ENCODE results near the gene ZFP36L2.

ZFP36L2 gene, protein sequence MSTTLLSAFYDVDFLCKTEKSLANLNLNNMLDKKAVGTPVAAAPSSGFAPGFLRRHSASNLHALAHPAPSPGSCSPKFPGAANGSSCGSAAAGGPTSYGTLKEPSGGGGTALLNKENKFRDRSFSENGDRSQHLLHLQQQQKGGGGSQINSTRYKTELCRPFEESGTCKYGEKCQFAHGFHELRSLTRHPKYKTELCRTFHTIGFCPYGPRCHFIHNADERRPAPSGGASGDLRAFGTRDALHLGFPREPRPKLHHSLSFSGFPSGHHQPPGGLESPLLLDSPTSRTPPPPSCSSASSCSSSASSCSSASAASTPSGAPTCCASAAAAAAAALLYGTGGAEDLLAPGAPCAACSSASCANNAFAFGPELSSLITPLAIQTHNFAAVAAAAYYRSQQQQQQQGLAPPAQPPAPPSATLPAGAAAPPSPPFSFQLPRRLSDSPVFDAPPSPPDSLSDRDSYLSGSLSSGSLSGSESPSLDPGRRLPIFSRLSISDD

DNA sequence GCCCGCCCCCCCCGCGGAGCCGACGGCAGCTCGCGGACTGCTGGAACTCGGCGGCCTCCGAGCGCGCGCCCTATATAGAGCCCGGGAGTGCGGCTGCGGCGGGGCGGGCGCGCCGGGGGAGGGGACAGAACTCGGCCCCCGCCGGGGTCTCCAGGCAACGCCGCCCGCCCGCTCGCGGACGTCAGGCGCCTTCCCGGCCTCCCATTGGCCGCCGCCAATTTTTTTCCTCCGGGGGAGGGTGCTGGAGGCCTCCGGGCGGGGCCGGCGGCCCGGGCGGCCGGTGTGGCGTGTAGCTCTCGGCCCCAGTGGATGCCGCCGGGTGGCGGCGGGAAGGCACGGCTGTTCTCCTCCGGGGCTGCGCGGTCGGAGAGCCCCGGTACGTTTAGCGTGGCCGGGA is at the start of gene ZFP36L2:
Gene ZFP36L2, minus strand, starts transcription at position 49 of the 397 bp plus-strand sequence. CDS start 291 bp downstream, outside the sequence.
- peak; percentile 92 for DNase-seq

GRCh38 chr2:43274721-43275120 is 48.3 kb upstream of the ZFP36L2 start:
- DNase-seq, result no peak

- DNase-seq, result no peak
Measured at GRCh38 chr2:43274055-43274454, 47.6 kb upstream of the ZFP36L2 start.

- DNase-seq, result no peak
Measured at GRCh38 chr2:43273529-43273928, 47.1 kb upstream of the ZFP36L2 start.

- DNase-seq, result no peak
Measured at GRCh38 chr2:43270930-43271615, 44.7 kb upstream of the ZFP36L2 start.

GRCh38 chr2:43270461-43270860 is 44.1 kb upstream of the ZFP36L2 start:
- DNase-seq, result no peak

- DNase-seq, result no peak
Measured at GRCh38 chr2:43269706-43270105, 43.3 kb upstream of the ZFP36L2 start.

DNA sequence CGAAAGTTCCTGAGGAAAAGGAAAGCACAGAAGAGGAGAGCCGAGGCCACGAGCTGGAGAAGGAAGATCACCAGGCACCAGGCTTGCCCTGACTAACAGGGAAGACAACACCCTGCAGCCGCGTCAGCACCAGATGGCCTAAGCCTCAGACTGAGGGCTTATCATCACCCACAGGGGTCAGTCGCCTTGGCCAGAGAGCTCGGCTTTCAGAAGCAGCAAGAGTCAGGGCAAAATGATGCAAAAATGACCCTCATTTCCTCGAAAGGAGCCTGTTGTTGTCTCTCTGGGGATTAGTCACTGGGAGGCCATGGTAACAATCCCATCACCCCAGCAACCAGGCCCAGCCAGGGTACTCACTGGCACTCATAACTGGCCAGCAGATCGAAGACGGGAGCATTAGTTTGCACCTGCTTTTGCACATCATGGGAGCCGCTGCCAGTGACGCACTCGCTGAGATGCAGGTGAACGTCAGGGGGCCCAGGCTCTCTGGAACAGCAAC is 42.7 kb upstream of the ZFP36L2 start:
- no peak for DNase-seq

- DNase-seq, result no peak
Measured at GRCh38 chr2:43268066-43268953, 41.9 kb upstream of the ZFP36L2 start.

DNA sequence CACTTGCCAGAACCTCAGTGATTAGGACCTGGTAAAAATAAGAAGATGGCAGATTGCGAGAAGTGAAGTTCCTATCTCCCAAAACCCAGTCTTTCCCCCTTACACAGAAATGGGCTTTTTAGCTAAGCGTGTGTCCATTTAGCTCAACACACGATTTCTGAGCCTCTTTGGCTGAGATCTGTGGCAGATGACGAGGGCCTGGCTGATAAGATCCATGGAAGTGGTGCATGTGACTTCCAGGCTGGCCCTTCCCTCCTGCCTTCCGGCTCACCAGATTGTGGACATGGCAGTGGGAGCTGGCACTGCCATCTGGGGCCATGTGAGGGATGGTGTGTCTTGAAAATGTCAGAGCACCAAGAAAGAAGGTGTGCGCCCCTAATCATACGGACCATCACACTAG is 41.0 kb upstream of the ZFP36L2 start:
- DNase-seq, result no peak

- DNase-seq, result no peak
Measured at GRCh38 chr2:43266711-43267111, 40.3 kb upstream of the ZFP36L2 start.

GRCh38 chr2:43265421-43265820 is 39.0 kb upstream of the ZFP36L2 start:
- no peak for DNase-seq

DNA sequence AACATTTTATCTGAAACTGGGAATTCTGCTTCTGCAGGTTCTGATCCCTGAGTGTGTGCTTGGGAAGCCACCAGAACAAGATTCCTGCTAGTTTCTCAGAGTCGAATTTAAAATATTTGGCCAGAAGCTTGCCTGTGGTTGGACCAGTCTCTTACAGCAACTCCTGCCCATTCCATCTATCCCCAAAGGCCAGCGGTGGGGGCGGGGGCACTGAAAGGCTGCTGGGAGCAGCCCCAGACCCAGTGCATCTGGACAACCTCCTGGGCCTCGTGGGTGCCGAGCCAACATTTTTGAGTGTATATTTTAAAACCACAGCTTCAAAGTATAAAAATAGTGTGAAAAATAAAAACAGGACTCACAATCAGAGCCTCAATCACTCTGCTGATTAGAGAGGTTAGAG is 38.6 kb upstream of the ZFP36L2 start:
- no peak for DNase-seq

DNA sequence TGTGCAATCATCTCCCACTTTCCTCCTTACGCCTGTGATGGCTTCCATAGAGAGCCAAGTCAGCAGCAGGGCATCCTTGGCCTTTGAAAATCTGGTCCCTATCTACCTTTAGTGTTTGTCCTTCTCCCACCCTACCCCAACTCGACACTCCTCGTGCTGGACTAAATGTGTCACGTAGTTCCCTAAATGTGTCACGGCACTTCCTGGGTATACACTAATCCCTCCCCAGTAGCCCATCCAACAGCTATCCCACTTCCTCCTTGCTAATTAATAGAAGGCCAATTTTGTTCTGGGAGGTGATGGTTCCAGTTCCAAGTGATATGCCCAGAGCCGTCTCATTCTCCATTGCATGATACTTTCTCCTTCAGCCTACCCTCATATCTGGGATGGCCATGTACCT is 36.5 kb upstream of the ZFP36L2 start:
- DNase-seq, result no peak

GRCh38 chr2:43262239-43262638 is 35.8 kb upstream of the ZFP36L2 start:
- DNase-seq, result no peak

- no peak for DNase-seq
Measured at GRCh38 chr2:43259512-43259911, 33.1 kb upstream of the ZFP36L2 start.

DNA sequence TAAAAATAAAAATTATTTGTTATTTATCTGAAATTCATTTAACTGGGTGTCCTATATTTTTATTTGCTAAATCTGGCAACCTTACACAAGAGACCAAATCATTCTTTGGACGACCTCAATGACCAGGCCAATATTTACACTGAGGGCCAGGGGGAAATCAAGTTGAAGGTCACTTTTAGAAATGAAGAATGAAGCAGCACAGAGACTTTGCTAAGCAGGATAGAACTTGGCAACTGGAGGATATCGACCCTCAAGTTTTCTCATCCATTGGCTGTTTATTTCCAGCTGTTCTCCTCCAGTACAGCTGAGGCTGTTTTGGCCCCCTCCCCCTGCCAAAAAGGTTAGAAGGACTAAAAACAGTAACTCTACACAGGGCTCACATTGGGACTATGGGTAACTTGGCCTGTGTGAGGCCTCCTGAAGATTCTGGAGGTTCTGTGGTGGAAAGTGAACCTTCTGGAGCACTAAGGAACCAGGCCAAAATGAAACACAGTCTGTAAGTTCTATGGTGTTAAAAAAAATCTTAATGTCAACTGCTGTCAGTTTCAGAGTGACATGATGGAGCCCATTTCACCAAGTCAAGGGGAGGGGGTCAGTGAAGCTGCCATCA is 32.2 kb upstream of the ZFP36L2 start:
- no peak for DNase-seq

DNA sequence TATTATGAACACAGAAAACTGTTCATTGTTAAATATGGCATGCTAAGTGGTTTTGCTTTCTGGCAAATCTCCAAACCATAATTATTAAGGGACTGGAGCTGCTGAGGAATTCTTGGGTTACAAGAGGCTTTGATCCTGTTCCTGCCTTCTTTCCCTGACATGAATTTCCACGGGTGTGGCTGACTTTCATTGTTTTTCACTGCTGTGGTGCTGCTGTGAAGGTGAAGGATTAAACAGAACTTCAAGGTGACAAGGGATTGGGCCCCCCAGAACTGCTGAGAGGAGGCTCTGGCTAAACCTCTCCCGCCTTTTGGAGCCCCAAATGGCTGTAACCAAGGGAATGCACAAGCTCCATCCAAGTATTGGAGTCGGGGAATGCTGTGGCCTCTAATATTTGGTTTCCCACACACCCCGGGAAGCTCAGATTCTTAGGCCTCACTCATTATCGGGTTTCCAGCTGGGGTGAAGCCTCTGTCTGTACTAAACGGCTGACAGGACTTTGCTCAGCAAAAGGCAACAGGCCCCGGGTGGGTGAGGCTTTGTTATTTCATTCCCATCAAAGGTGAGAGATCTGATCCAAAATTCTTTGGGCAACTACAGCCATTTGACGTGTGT is 29.0 kb upstream of the ZFP36L2 start:
- peak; percentile 7 for DNase-seq

- DNase-seq, result no peak
Measured at GRCh38 chr2:43254331-43254730, 27.9 kb upstream of the ZFP36L2 start.

- no peak for DNase-seq
Measured at GRCh38 chr2:43251171-43251731, 24.8 kb upstream of the ZFP36L2 start.

- DNase-seq, result no peak
Measured at GRCh38 chr2:43250015-43250414, 23.6 kb upstream of the ZFP36L2 start.

GRCh38 chr2:43248621-43249020 is 22.2 kb upstream of the ZFP36L2 start:
- no peak for DNase-seq

Data from NCI-H2171 treated with DMSO at 0.1 percent for 48 hours (cell line).